COLO668 (cell line): ENCODE measurements around the gene UBP1.
"Not testable (repeated sequence)": the region's sequence is repeated elsewhere in the genome, so short reads cannot be mapped to it uniquely, and the experiment has no call there.

Experiments used
- DNase-seq: peaks from one replicate; lab custom pipeline; 2025; ENCODE audit not compliant: unreplicated experiment; lab: John Stamatoyannopoulos, UW

The UBP1 gene

GRCh38 chr3:33437556-33438283 lies 2.5 kb downstream of the UBP1 start:
- DNase-seq = no peak

DNA sequence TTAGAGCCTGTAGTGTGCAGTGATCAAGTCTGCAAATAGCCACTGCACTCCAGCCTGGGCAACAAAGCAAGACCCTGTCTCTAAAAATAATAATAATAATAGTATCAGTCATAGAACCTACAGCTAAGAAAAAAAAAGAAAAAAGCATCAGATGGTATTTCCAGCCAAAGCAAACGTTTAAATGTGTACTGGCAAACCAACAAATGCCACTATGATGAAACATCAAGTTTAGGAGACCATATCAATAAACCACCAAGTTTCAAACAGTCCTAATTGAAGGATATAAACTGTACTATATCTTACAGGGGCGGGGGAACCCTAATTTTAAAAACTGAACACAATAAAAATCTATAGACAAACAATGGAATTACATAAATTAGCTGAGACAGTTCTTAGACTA lies 6.4 kb downstream of the UBP1 start:
- DNase-seq = no peak

DNA sequence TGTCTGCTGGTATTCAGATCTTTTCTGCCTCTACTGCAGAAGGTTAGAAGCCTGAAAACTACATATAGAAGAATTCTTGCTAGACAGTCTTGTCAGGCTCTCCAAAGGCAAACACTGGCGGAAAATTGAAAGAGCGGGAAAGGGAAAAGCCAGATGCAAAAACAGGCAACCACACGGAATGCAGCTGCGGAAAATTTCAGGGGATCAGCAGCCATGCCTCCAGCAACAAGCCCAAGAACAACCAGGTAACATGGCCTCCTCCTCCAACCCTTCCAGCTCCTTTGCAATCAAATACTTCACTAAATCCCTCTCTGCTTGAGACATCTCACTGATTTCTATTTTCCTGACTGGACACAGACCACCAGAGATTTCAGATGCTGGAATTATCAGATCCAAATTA lies 9.6 kb downstream of the UBP1 start:
- DNase-seq = no peak

DNA sequence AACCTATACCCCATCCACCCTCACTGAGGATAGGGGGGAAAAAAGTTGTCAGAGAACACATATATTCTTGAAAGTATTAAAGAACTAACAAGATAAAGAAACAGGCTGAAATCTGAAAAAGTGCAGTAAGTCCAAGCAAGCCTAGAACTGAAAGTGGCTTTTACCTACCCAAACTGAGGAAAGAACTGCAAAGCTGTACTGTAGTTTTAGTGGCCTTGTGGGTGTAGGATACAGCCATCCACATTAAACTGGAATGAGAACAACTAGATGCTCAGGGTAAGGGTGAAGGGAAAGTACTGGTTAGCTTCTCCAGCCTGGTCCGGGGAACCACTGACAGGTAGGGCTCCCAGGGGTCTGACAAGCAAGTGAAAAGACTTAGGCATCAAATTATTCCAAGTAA lies 10.1 kb downstream of the UBP1 start:
- no peak for DNase-seq

DNA sequence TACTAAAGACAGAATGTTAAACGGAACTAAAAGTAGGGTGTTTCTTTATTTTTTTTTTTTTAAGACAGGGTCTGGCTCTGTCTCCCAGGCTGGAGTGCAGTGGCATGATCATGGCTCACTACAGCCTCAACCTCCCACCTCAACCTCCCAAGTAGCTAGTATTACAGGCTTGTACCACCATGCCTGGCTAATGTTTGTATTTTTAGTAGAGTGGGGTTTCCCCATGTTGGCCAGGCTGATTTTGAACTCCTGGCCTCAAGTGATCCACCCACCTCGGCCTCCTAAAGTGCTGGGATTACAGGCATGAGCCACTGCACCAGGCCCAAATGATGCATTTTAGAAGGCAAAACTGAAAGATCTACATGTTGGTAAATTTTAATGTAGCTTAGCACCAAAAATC lies 10.9 kb downstream of the UBP1 start:
- DNase-seq = not testable (repeated sequence)

DNA sequence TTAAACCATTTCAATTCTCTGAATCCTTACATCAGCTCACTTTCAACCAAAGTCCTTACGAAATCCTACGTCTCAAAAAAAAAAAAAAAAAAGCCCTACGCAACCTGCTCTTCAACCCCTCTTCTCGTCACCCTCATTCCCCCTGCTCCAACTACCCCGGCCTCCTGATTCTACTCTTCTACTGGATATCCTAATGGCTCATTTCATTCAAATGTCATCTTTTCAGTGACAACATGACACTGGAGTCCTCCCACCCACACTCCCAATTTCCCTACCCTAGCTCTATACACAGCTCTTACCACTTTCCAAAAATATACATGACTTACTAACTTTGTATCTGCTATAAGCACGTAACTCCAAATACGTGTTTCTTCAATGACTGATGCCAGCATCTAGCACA lies 11.5 kb downstream of the UBP1 start:
- no peak for DNase-seq

DNA sequence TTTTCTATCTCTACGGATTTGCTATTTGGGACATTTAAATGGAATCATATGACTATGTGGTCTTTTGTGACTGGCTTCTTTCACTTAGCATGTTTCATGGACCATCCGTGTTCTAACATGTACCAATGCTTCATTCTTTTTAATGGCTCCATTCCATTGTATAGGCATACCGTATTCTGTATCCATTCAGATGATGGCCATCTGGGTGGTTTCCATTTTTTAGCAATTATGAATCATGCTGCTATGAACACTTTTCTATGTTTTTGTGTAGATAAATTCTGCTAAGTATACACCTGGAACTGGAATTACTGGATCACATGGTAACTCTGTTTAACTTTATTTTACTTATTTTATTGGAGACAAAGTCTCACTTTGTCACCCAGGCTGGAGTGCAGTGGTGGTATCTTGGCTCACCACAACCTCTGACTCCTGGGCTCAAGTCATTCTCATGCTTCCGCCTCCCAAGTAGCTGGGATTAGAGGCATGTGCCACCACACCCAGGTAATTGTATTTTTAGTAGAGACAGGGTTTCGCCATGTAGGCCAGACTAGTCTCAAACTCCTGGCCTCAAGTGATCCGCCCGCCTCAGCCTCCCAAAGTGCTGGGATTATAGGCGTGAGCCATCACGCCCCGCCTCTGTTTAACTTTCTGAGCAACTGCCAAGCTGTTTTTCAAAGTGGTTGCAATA lies 13.4 kb downstream of the UBP1 start:
- DNase-seq = no peak

- DNase-seq = no peak
Measured at GRCh38 chr3:33426068-33426467, 14.1 kb downstream of the UBP1 start.

DNA sequence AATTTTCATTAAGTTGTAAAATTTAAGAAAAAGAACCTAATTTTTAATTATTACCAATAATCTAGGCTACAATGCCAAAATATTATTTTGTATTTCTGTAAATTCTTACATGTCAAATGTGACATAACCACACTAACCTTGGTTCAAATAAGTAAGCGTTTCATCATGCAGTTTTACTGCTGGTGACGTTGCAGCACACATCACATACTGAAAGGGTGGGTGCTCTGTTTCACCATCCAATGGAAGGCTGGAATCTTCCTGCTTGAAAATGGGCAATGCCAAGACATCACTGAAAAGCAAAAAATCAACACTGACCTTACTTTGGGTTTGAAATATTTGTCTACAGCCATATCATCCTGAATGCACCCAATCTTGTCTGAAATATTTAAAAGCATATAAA lies 14.8 kb downstream of the UBP1 start:
- no peak for DNase-seq

DNA sequence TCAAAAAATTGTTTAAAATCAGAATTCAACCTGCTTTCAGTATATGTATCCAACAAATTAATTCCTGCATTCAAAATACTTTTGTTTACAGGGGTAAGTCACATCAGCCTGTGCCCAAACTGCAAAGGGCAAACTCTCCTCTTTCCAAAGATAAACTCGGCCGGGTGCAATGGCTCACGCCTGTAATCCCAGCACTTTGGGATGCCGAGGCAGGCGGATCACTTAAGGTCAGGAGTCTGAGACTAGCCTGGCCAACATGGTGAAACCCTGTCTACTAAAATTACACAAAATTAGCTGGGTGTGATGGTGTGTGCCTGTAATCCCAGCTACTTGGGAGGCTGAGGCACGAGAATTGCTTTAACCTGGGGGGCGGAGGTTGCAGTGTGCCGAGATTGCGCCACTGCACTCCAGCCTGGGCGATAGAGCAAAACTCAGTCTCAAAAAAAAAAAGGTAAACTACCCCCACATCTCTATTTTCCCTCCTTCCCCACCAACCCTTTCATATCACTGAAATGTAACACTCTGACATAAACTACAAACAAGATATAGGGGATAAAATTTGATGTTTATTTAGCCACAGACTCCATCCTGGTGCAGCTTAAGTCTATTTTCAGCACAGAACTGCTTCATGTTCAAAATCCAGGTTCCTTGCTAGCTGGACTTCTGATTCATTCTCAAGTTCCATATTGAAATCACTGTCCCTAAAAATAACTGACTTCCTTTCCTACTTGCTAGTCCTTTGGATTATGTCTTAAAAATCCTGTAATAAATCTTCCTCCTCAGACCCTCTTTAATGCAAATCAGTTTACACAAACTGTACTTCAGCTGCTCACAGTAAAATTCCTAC lies 15.4 kb downstream of the UBP1 start:
- DNase-seq = no peak

- DNase-seq = no peak
Measured at GRCh38 chr3:33420966-33421365, 19.2 kb downstream of the UBP1 start.

GRCh38 chr3:33419948-33420347 lies 20.3 kb downstream of the UBP1 start:
- DNase-seq = no peak

- DNase-seq = no peak
Measured at GRCh38 chr3:33417066-33417673, 23.0 kb downstream of the UBP1 start.

- not testable (repeated sequence) for DNase-seq
Measured at GRCh38 chr3:33410816-33411215, 29.4 kb downstream of the UBP1 start.

DNA sequence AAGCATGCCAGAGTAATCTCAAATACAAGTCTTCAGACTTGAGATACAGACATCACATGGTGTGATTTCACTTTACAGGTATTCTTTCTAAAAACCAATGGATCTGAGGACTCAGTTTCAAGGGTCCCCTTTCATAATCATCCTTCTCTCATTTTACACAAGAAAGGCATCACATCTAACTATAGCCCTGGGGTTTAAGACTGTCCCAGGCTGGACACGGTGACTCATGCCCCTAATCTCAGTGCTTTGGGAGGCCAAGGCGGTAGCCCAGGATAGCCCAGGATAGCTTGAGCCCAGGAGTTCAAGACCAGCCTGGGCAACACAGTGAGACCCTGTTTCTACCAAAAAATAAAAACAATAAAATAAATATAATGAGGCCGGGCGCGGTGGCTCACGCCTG lies 36.4 kb downstream of the UBP1 start:
- DNase-seq = no peak

GRCh38 chr3:33402936-33403335 lies 37.3 kb downstream of the UBP1 start:
- no peak for DNase-seq

- no peak for DNase-seq
Measured at GRCh38 chr3:33401781-33402180, 38.4 kb downstream of the UBP1 start.

- no peak for DNase-seq
Measured at GRCh38 chr3:33398410-33398809, 41.8 kb downstream of the UBP1 start.

- no peak for DNase-seq
Measured at GRCh38 chr3:33395900-33396299, 44.3 kb downstream of the UBP1 start.

GRCh38 chr3:33394403-33395054 lies 45.7 kb downstream of the UBP1 start:
- no peak for DNase-seq

GRCh38 chr3:33392703-33393125 lies 47.5 kb downstream of the UBP1 start:
- DNase-seq = no peak
